Natural killer cell treated with Interleukin-12 subunit alpha and Interleukin-12 subunit beta and Interleukin-15 and Interleukin-18, amount 100 ng/mL, for 72 hours (primary cell): ENCODE measurements around the gene NUDT15. TPM values are rescaled to one million over a fixed set of nuclear protein-coding genes. Genes with fewer than 3 reads are reported as not detected.
A peak's percentile ranks its signal among the peaks of the same experiment; 100 is the strongest.

Source experiments
- ATAC-seq, 2 donors: fragments of 150-1000 bp; cut with Tn5 transposase in 1 of 2; sonication (Bioruptor Pico), chemical (Tn5 transposase) in 1 of 2; 2 replicates each; pipeline ENCODE4 v1.10.0; 2021
- DNase-seq: peaks from one replicate; pipeline ENCODE4 v3.0.0; 2022; ENCODE audit warnings: low spot score
- H3K27ac Mint-ChIP-seq, 2 donors: 1 replicate in 1 of 2; 2 replicates in 1 of 2; pipeline ENCODE4 v1.8.0; 2022; ENCODE audit warnings: mixed read lengths in 2 of 2, mild to moderate bottlenecking in 1 of 2, moderate library complexity in 1 of 2
- H3K27me3 Mint-ChIP-seq, 2 donors: 1 replicate in 1 of 2; 2 replicates in 1 of 2; pipeline ENCODE4 v1.8.0; 2022; ENCODE audit warnings: mixed read lengths in 2 of 2
- H3K36me3 Mint-ChIP-seq: one replicate; pipeline ENCODE4 v1.8.0; 2022; ENCODE audit warnings: mixed read lengths
- H3K4me1 Mint-ChIP-seq, 2 donors: 1 replicate in 1 of 2; 2 replicates in 1 of 2; pipeline ENCODE4 v1.8.0; 2022; ENCODE audit warnings: low read depth in 2 of 2, mixed read lengths in 2 of 2, mild to moderate bottlenecking in 1 of 2
- H3K4me3 Mint-ChIP-seq: one replicate; pipeline ENCODE4 v1.8.0; 2022; ENCODE audit warnings: mixed read lengths
- H3K9me3 Mint-ChIP-seq: 2 replicates; pipeline ENCODE4 v1.8.0; 2022; ENCODE audit warnings: mixed read lengths
- total RNA-seq, 2 donors: library from RNA; stranded (reverse); gene quantifications; one replicate each; pipeline ENCODE4 v1.2.3, GENCODE V29; 2022

Gene NUDT15
- total RNA-seq, 2 donors from 2014 or later, result 16.8 to 19.4 TPM

GRCh38 chr13:48094781-48095502 is 57.4 kb downstream of the NUDT15 start, which contains the start of gene MED4:
MED4 (minus strand) TSS chr13:48095104; CDS start chr13:48095078, 26 bp downstream.
- peak within 1 kb of the TSS; percentile 94 for H3K4me3 Mint-ChIP-seq
- H3K27me3 Mint-ChIP-seq, result peaks cover 0 to 7% of the 10 kb centered on the region in 2 donors
- H3K9me3 Mint-ChIP-seq, result peaks cover 3% of the 10 kb centered on the region
- DNase-seq, result peak; percentile 97
- peak within 1 kb of the TSS; percentile 86 to 89 for H3K27ac Mint-ChIP-seq
- H3K4me1 Mint-ChIP-seq, result peaks cover 27 to 32% of the 10 kb centered on the region in 2 donors
- ATAC-seq, result peak; percentile 98 to 99
- H3K36me3 Mint-ChIP-seq, result no peaks in the 10 kb centered on the region

GRCh38 chr13:48096670-48097069 is 59.1 kb downstream of the NUDT15 start:
- Mint-ChIP-seq H3K27me3 (peaks cover 7 to 13% of the 10 kb centered on the region in 2 donors), H3K36me3 (no peaks in the 10 kb centered on the region), H3K4me1 (peaks cover 24 to 26% of the 10 kb centered on the region in 2 donors), H3K4me3 (no peak overlapping the region), H3K9me3 (peaks cover 3% of the 10 kb centered on the region), H3K27ac (no peak overlapping the region)
- ATAC-seq, result no peak
- DNase-seq, result no peak

Other genes starting within 250 kb of the NUDT15 start
- 10 to 100 TPM; 35.3 to 51.9 TPM for gene SUCLA2, start 36.5 kb upstream of the NUDT15 start, total RNA-seq
- gene MED4, start 57.4 kb downstream of the NUDT15 start, total RNA-seq, result 10 to 100 TPM; 50.2 to 56.5 TPM
- 100 to 1,000 TPM in 1 of 2 donors, 10 to 100 TPM in 1; 97.0 to 166 TPM for gene ITM2B, start 195.5 kb downstream of the NUDT15 start, total RNA-seq